PFSK-1 (cell line): ENCODE data around the gene UVRAG.

Experiments used
- FOXP2 ChIP-seq: optimal IDR thresholded peaks from 2 replicates; pipeline ENCODE3; 2011; ENCODE audit warnings: borderline replicate concordance, control low read depth, inconsistent platforms; ENCODE audit not compliant: insufficient read depth; ENCODE audit errors: extremely low read length, extremely low read depth
- POLR2AphosphoS5 ChIP-seq: IDR thresholded peaks from 2 replicates; pipeline ENCODE4 v1.6.1; 2012; ENCODE audit warnings: low read depth, mild to moderate bottlenecking, control low read depth, low read length, moderate library complexity
- SIN3A ChIP-seq: IDR thresholded peaks from 2 replicates; pipeline ENCODE4 v1.6.1; 2012; ENCODE audit warnings: mild to moderate bottlenecking, low read length, moderate library complexity, borderline replicate concordance; ENCODE audit not compliant: insufficient read depth
- TAF1 ChIP-seq: IDR thresholded peaks from 2 replicates; pipeline ENCODE4 v1.6.1; 2012; ENCODE audit warnings: low read length, control low read depth, borderline replicate concordance; ENCODE audit not compliant: insufficient read depth
- TF ChIP-seq, protein P1 (sequence below), 2 experiments: IDR thresholded peaks; 2 replicates each; pipeline versions ENCODE4 v1.6.1 to v1.8.0; 2011 to 2012; ENCODE audit warnings: low read depth in 2 of 2, low read length in 2 of 2, control low read depth in 1 of 2, inconsistent platforms in 1 of 2, mild to moderate bottlenecking in 1 of 2, moderate library complexity in 1 of 2; ENCODE audit not compliant: insufficient read depth in 1 of 2

Gene UVRAG

DNA sequence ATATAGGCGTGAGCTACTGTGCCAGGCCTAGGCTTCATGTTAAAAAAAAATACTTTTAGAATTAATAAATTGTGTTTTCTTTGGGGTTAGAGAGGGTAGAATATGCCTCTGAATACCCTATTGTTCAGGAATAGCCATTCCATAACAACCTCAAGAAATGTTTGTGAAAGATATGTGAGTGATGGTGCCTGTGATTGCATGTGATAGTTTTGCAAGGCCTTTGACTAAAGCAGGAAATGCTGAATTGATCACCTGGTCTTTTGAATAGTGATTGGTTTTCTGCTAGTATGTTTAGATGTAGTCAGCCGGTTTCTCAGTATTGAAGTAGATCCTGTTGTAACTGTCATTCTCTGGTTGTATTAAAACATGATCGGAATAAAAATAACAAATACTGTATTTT is 73.4 kb downstream of the UVRAG start:
- TF ChIP-seq FOXP2 (no peak), TAF1 (no peak), POLR2AphosphoS5 (no peak), SIN3A (no peak)
- TF ChIP-seq, protein P1, sequence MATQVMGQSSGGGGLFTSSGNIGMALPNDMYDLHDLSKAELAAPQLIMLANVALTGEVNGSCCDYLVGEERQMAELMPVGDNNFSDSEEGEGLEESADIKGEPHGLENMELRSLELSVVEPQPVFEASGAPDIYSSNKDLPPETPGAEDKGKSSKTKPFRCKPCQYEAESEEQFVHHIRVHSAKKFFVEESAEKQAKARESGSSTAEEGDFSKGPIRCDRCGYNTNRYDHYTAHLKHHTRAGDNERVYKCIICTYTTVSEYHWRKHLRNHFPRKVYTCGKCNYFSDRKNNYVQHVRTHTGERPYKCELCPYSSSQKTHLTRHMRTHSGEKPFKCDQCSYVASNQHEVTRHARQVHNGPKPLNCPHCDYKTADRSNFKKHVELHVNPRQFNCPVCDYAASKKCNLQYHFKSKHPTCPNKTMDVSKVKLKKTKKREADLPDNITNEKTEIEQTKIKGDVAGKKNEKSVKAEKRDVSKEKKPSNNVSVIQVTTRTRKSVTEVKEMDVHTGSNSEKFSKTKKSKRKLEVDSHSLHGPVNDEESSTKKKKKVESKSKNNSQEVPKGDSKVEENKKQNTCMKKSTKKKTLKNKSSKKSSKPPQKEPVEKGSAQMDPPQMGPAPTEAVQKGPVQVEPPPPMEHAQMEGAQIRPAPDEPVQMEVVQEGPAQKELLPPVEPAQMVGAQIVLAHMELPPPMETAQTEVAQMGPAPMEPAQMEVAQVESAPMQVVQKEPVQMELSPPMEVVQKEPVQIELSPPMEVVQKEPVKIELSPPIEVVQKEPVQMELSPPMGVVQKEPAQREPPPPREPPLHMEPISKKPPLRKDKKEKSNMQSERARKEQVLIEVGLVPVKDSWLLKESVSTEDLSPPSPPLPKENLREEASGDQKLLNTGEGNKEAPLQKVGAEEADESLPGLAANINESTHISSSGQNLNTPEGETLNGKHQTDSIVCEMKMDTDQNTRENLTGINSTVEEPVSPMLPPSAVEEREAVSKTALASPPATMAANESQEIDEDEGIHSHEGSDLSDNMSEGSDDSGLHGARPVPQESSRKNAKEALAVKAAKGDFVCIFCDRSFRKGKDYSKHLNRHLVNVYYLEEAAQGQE (IDR thresholded peaks at IDR 0.05; ENCODE audit: insufficient read depth in 1 of 2, low read depth in 2 of 2, low read length in 2 of 2): no peak

DNA sequence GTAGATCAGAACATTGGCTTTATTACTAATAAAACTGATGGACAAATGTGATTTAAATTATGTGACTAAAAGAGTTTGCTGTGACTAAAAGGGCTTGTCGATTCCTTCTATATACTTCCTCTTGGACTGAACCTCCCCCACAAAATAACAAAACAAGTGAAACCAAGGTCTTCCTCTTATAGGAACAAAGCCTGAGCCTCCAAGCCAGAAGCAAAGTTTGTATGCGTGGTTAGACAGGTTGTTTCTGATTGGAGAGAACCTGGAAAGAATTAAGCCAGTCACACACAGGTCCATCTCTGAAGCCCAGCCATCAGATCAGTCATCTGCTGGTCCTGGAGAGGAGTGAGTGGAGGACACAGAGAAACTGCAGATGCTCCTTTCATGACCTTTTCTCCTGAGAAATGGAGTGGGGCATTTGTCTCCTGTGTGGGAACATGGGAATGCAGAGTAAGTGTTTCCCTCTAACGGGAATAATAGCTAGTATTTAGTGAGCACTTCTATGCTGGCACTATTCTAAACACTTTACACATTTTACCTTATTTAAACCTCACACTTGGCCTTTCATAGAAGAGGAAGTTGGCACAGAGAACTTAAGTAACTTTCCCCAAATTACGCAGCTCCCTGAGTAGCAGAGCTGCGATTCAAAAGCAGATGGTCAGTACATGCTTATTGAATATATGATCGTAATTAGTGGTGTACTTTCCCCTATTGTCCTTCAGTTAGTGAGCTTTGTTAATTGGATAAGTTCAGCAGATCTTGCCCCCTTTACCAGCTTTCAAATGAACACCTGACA is 77.1 kb downstream of the UVRAG start:
- TF ChIP-seq FOXP2: no peak
- TF ChIP-seq TAF1: no peak
- no peak for TF ChIP-seq POLR2AphosphoS5
- TF ChIP-seq, protein P1 (IDR thresholded peaks at IDR 0.05; ENCODE audit: insufficient read depth in 1 of 2, low read depth in 2 of 2, low read length in 2 of 2): no peak
- no peak for TF ChIP-seq SIN3A

DNA sequence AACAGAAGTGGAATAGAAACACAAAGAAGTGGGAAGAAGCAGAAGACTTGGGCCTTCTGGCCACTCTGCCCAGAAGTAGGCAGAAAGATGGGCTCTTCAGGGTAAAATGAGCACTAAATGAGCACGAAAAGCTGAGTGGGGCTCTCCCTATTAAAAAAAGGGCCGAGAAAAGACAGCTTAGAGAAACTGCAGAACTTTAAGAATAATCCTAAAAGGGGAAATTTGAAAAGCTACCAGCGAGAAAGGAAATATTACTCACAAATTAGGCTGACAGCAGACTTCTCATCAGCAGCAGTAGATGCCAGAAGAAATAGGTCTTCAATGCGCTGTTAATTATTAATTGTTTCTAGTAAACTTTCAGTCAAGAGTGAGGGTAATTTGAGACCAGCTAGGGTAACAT is 78.2 kb downstream of the UVRAG start:
- no peak for TF ChIP-seq POLR2AphosphoS5
- TF ChIP-seq, protein P1 (IDR thresholded peaks at IDR 0.05; ENCODE audit: insufficient read depth in 1 of 2, low read depth in 2 of 2, low read length in 2 of 2): no peak
- TF ChIP-seq FOXP2: no peak
- no peak for TF ChIP-seq SIN3A
- no peak for TF ChIP-seq TAF1

DNA sequence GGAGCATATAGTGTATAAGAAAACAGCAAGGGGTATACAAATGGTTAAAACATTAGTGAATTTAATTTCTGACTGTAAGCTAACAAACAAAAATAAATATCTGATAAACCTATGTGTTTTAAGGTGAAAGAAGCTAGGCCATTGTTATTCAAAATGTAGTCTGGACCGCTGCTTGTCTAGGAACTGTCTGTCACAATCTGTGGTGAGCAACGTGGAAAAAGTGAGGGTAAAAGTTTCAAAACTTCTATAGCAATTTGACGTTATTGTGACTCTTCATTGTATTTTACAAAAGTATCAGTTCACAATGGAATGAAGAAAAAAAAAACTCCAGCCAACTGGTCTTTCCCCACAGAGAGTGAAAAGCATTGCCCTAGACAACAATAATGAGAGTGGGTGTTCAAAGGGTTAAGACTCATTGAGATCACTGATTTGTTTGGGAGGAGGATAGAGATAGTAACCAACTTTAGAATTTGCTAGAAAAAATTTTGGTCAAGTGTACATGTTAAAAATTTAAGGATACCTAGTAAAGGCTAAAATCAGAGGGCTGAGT is 79.1 kb downstream of the UVRAG start:
- TF ChIP-seq TAF1: no peak
- TF ChIP-seq POLR2AphosphoS5: no peak
- TF ChIP-seq, protein P1 (IDR thresholded peaks at IDR 0.05; ENCODE audit: insufficient read depth in 1 of 2, low read depth in 2 of 2, low read length in 2 of 2): no peak
- TF ChIP-seq SIN3A: no peak
- no peak for TF ChIP-seq FOXP2
